ENCODE data around the gene CCDC66.
"Not testable (repeated sequence)": the region's sequence is repeated elsewhere in the genome, so short reads cannot be mapped to it uniquely, and the experiment has no call there.

DNA sequence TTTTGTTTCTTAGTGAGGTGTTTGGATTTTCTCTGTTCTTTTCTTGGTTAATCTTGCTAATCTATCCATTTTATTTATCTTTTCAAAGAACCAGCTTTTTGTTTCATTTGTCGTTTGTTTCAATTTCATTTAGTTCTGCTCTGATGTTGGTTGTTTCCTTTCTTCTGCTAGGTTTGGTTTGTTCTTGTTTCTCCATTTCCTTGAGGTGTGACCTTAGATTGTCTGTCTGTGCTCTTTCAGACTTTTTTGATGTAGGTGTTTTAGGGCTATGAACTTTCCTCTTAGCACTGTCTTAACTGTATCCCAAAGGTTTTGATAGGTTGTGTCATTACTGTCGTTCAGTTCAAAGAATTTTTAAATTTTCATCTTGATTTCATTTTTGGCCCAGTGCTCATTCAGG lies 51.5 kb downstream of the CCDC66 start:
- TF ChIP-seq MAZ (CRISPR knock-in tag; conservative IDR thresholded peaks at IDR 0.05 in 1 of 2, IDR thresholded peaks at IDR 0.05 in 1 of 2); MTA2 (IDR thresholded peaks at IDR 0.05; ENCODE audit: low read depth); ATF2 (CRISPR knock-in tag; IDR thresholded peaks at IDR 0.05); ELF4 (CRISPR knock-in tag; IDR thresholded peaks at IDR 0.05); ZNF12 (CRISPR knock-in tag; IDR thresholded peaks at IDR 0.05): not testable (repeated sequence)
- TF ChIP-seq, protein P1, sequence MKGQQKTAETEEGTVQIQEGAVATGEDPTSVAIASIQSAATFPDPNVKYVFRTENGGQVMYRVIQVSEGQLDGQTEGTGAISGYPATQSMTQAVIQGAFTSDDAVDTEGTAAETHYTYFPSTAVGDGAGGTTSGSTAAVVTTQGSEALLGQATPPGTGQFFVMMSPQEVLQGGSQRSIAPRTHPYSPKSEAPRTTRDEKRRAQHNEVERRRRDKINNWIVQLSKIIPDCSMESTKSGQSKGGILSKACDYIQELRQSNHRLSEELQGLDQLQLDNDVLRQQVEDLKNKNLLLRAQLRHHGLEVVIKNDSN (CRISPR knock-in tag; IDR thresholded peaks at IDR 0.05), result not testable (repeated sequence)
- TF ChIP-seq, protein P2, sequence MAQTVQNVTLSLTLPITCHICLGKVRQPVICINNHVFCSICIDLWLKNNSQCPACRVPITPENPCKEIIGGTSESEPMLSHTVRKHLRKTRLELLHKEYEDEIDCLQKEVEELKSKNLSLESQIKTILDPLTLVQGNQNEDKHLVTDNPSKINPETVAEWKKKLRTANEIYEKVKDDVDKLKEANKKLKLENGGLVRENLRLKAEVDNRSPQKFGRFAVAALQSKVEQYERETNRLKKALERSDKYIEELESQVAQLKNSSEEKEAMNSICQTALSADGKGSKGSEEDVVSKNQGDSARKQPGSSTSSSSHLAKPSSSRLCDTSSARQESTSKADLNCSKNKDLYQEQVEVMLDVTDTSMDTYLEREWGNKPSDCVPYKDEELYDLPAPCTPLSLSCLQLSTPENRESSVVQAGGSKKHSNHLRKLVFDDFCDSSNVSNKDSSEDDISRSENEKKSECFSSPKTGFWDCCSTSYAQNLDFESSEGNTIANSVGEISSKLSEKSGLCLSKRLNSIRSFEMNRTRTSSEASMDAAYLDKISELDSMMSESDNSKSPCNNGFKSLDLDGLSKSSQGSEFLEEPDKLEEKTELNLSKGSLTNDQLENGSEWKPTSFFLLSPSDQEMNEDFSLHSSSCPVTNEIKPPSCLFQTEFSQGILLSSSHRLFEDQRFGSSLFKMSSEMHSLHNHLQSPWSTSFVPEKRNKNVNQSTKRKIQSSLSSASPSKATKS (CRISPR knock-in tag; IDR thresholded peaks at IDR 0.05), result not testable (repeated sequence)

Measured in K562 (cell line).